HepG2 (cell line): ENCODE results near the gene HOXC9. TPM values are rescaled to one million over a fixed set of nuclear protein-coding genes. Genes with fewer than 3 reads are reported as not detected.

ENCODE experiments used
- ATAC-seq: fragments of 200-7000 bp; cut with Tn5 transposase; 3 replicates; pipeline ENCODE4 v1.9.1; 2020; ENCODE audit warnings: mild to moderate bottlenecking, moderate library complexity
- BruUV-seq: library from RNA; stranded (reverse); fragments of 400-500 nt; replicated peaks from 2 replicates; lab custom pipeline; 2021; lab: Mats Ljungman, UMichigan
- CTCF ChIA-PET: fragments of 300-600 bp; formaldehyde crosslinking; extraction: SDS; loops from one replicate; lab custom pipeline; 2021; ENCODE audit warnings: low total read pairs, inconsistent platforms, low intra/inter-chr PET ratio; lab: Yijun Ruan, JAX
- POLR2A ChIA-PET: fragments of 350-600 bp; sonication (Branson Sonifier 250); formaldehyde crosslinking; loops from one replicate; lab custom pipeline; 2020; ENCODE audit warnings: antibody characterized with exemption, inconsistent platforms; lab: Yijun Ruan, JAX
- DNase-seq: peaks from one replicate; pipeline ENCODE4 v3.0.0-alpha.2; 2015; ENCODE audit warnings: low spot score
- FAIRE-seq: peaks from 3 replicates; lab custom pipeline; 2011; peaks lifted over from hg19 to GRCh38; lab: Jason Lieb, UNC
- H2AFZ ChIP-seq: one replicate; pipeline ENCODE4 v1.6.1; 2011; ENCODE audit warnings: low read length, inconsistent platforms
- H3K27ac ChIP-seq: fragments of 300-600 bp; 3 replicates; pipeline ENCODE4 v1.8.0; 2011; ENCODE audit warnings: mixed run types, mild to moderate bottlenecking, mixed read lengths, low read length, inconsistent platforms; ENCODE audit not compliant: insufficient read depth; ENCODE audit errors: extremely low read length
- H3K27me3 ChIP-seq, 2 experiments: fragments of 200-600 bp in 1 of 2; 2 replicates in 1 of 2; 3 replicates in 1 of 2; pipeline versions ENCODE4 v1.6.0 to v1.8.0; 2011; ENCODE audit warnings: low read length in 2 of 2, mild to moderate bottlenecking in 2 of 2, moderate library complexity in 2 of 2, inconsistent platforms in 1 of 2; ENCODE audit not compliant: insufficient read depth in 2 of 2, control insufficient read depth in 1 of 2
- H3K36me3 ChIP-seq, 2 experiments: fragments of 200-600 bp in 1 of 2; replicated peaks in 1 of 2; 2 replicates in 1 of 2; 3 replicates in 1 of 2; pipeline versions ENCODE4 v1.5.1 to v1.8.0; 2011; ENCODE audit warnings: low read length in 2 of 2, inconsistent platforms in 1 of 2; ENCODE audit not compliant: insufficient read depth in 2 of 2, control insufficient read depth in 1 of 2
- H3K4me1 ChIP-seq: 2 replicates; pipeline ENCODE4 v1.5.1; 2012; ENCODE audit warnings: low read length, inconsistent platforms; ENCODE audit not compliant: insufficient read depth
- H3K4me2 ChIP-seq: 2 replicates; pipeline ENCODE4 v1.6.0; 2011; ENCODE audit warnings: low read depth, low read length, inconsistent platforms
- H3K4me3 ChIP-seq, 3 experiments: fragments of 200-600 bp in 1 of 3; sonication (generic), shearing (Covaris generic) in 1 of 3; replicated peaks in 1 of 3; 2 replicates each; pipeline ENCODE4 v1.5.1; 2011 to 2016; ENCODE audit warnings: low read length in 3 of 3, inconsistent platforms in 2 of 3, low read depth in 2 of 3, mild to moderate bottlenecking in 2 of 3, control low read depth in 1 of 3, mixed read lengths in 1 of 3; ENCODE audit not compliant: insufficient read depth in 1 of 3
- H3K79me2 ChIP-seq: one replicate; pipeline ENCODE4 v1.6.1; 2011; ENCODE audit warnings: low read length, inconsistent platforms; ENCODE audit not compliant: insufficient read depth
- H3K9ac ChIP-seq: 2 replicates; pipeline ENCODE4 v1.6.0; 2011; ENCODE audit warnings: mild to moderate bottlenecking, low read depth, low read length, inconsistent platforms; ENCODE audit not compliant: insufficient read depth
- H3K9me3 ChIP-seq: 2 replicates; pipeline ENCODE4 v1.5.1; 2012; ENCODE audit warnings: mild to moderate bottlenecking, low read length
- H4K20me1 ChIP-seq: 2 replicates; pipeline ENCODE4 v1.6.0; 2011; ENCODE audit warnings: inconsistent platforms, mild to moderate bottlenecking, low read length, moderate library complexity; ENCODE audit not compliant: insufficient read depth
- HNRNPK ChIP-seq: fragments of 200-400 bp; formaldehyde crosslinking; IDR thresholded peaks from 2 replicates; pipeline ENCODE4 v1.6.1; 2018; ENCODE audit warnings: low read length, low read depth, moderate library complexity, mild to moderate bottlenecking; ENCODE audit not compliant: poor library complexity, severe bottlenecking
- SAFB2 ChIP-seq: sonication (generic); formaldehyde crosslinking; IDR thresholded peaks from 2 replicates; pipeline ENCODE4 v1.5.1; 2020; ENCODE audit warnings: missing genetic modification reagents, low read depth, mild to moderate bottlenecking, borderline replicate concordance
- SRSF9 ChIP-seq: fragments of 200-400 bp; formaldehyde crosslinking; IDR thresholded peaks from 2 replicates; pipeline ENCODE4 v1.6.1; 2018; ENCODE audit warnings: borderline replicate concordance, mild to moderate bottlenecking, low read depth, low read length; ENCODE audit not compliant: insufficient read depth, poor library complexity, severe bottlenecking
- SUZ12 ChIP-seq: fragments of 150-350 bp; IDR thresholded peaks from 2 replicates; pipeline ENCODE4 v1.6.1; 2014; ENCODE audit warnings: low read depth, low read length
- ZFY ChIP-seq: sonication (generic); formaldehyde crosslinking; IDR thresholded peaks from 2 replicates; pipeline ENCODE4 v1.4.0; 2020; ENCODE audit warnings: missing genetic modification reagents
- ZNF614 ChIP-seq: IDR thresholded peaks from 2 replicates; pipeline ENCODE4 v1.6.1; 2018; ENCODE audit warnings: missing biosample characterization, missing genetic modification reagents, inconsistent platforms, borderline replicate concordance
- WGBS: methylation state at CpG from one replicate; pipeline ENCODE4 v1.1.6; 2017; ENCODE audit warnings: low lambda C conversion rate; 5-methylcytosine and 5-hydroxymethylcytosine counted together
- in situ Hi-C: cut with HindIII; loops from 2 replicates; pipeline ENCODE4 v1.10.0; 2017; ENCODE audit warnings: low pct_unique_long_range_greater_than_20kb; ENCODE audit not compliant: extremely low pct_ligation_motif_present
- intact Hi-C: fragments of 100-400 bp; cut with micrococcal nuclease; formaldehyde crosslinking; loops from one replicate; pipeline ENCODE4 v1.10.0; 2022; ENCODE audit not compliant: unreplicated experiment
- polyA plus RNA-seq, 8 experiments: library from polyadenylated mRNA; depleted of rRNA in 3 of 8; stranded (reverse) in 7 of 8; unstranded in 1 of 8; fragments of >200 nt; fragmentation: Illumina TruSeq in 4 of 8; extraction: Trizol in 4 of 8; gene quantifications; 2 replicates each; pipeline versions ENCODE4 v1.2.1 to v1.2.3, GENCODE V29; 2011 to 2016; ENCODE audit warnings: low read depth in 4 of 8, missing spikeins in 1 of 8, mixed read lengths in 1 of 8; ENCODE audit not compliant: insufficient read depth in 1 of 8
- total RNA-seq, 5 experiments: library from RNA; depleted of rRNA; stranded (reverse); fragments of >200 nt; fragmentation: Illumina TruSeq; extraction: Trizol; gene quantifications; 2 replicates each; pipeline ENCODE4 v1.2.3, GENCODE V29; 2016; ENCODE audit warnings: low read depth in 1 of 5
- TF ChIP-seq, protein P1 (sequence below): sonication (generic); formaldehyde crosslinking; IDR thresholded peaks from 2 replicates; pipeline ENCODE4 v1.5.1; 2020; ENCODE audit warnings: mild to moderate bottlenecking, missing genetic modification reagents

HOXC9 gene
- total and polyA plus RNA-seq, 2 of the 13 experiments (the other 11 are each of a cell fraction or from before 2014, with no cell fraction given): 0.11 to 1.1 TPM

DNA sequence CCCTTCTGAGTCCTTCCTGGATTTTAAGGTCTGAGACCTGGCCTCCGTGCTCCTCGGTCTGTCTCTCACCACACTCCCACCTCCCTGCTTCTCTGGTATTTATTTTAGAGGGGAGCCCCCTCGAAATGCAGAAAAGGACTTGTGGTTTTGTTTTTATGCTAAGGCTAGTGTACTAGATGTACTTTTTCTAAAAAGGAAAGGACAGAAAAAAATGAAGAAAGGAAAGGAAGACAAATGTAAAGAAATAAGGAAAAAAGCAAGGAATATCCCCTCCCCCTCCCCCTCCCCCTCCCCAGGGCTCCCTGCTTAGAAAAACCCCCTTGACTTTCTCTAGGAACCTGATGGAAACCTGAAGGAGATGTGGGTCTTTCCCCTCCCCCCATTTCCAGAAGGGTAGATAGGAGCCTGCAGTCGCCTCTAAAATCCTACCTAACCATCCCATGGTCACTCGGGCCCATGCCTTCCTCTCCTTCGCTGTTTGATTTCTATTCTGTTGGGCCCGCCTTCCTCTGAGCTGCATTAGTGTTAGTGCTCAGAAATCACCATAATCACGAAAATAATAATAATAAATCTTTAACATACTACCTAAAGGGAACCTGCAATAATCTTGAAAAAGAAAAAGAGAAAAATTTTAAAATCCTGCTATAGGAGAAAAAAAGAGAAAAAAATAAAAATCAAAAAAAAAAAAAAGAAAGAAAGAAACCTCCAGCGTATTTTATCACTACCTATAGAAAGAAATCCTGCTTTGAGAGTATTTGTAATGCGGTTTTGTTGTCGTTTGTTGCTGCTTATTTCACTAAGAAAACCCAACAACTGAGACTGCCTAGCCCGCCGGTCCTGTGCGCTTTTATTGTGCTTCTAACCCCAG is 11.9 kb downstream of the HOXC9 start:
- no peak overlapping the region for H3K27ac ChIP-seq
- POLR2A ChIA-PET: no interaction called here
- DNase-seq (no peak), ATAC-seq (no peak), FAIRE-seq (no peak)
- no peaks in the 10 kb centered on the region for H3K79me2 ChIP-seq
- no peak overlapping the region for H3K9ac ChIP-seq
- H3K4me3 ChIP-seq: no peak overlapping the region
- WGBS: 17% methylated on average over 14 of the region's 14 CpGs
- peaks cover 21 to 84% of the 10 kb centered on the region in 2 experiments for H3K27me3 ChIP-seq
- in situ Hi-C loops: loop anchor here (10.0 kb wide), 1 partner anchor 353 kb away; the partner anchor contains the start of gene GPR84
- H3K4me2 ChIP-seq: no peak overlapping the region; the same call in 1 of the 2 replicates
- no peaks in the 10 kb centered on the region for H4K20me1 ChIP-seq
- intact Hi-C loops: no loop called here
- CTCF ChIA-PET: no interaction called here
- TF ChIP-seq ZFY (CRISPR knock-in tag): no peak
- peak; percentile 41 for TF ChIP-seq HNRNPK
- no peak for TF ChIP-seq SRSF9
- no peaks in the 10 kb centered on the region for H3K9me3 ChIP-seq
- peaks cover 16% of the 10 kb centered on the region for H3K4me1 ChIP-seq
- H3K36me3 ChIP-seq: no peaks in the 10 kb centered on the region
- no TSS peak for BruUV-seq
- no peak overlapping the region for H2AFZ ChIP-seq

DNA sequence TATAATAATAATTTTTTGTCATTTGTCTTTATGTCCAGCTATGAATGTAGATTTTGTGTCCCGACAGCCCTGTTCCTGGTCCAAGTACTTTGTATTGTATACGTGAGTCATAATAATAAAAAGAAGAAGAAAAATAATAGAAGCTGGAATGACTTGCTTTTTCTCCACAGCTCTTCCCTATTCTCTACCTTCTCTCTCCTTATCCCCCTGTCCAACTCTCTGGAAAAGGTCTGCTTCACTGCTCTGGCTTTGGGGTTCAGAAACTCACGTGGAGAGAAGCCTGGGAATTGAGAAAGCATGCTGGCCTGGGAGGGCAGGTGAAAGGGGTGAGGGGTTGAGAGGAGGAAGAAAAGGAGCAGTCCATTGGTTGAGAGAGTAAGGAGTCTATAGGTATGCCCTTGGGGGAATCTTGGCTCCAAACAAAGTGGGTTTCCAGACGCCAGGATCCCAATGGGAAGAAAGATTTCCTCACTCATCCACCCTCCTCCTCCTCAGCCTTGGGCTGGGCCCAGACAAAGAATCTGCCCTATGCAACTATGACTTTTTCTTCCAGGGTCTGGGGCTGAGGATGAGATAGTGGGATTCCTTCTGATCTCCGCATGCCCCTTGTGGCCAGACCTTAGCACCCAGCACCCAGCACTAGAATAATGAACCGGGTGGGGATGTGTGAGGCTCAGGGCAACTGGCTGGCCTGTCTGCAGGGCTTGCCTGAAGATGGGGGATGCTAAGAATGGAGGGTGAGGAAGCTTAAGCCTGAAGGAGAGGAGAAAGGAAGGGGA is 12.9 kb downstream of the HOXC9 start:
- Histone ChIP-seq H3K4me1 (peaks cover 21% of the 10 kb centered on the region), H4K20me1 (no peaks in the 10 kb centered on the region), H3K9me3 (no peaks in the 10 kb centered on the region), H3K27me3 (peaks cover 17 to 82% of the 10 kb centered on the region in 2 experiments), H3K9ac (no peak overlapping the region), H2AFZ (no peak overlapping the region), H3K79me2 (no peaks in the 10 kb centered on the region), H3K36me3 (no peaks in the 10 kb centered on the region), H3K4me3 (no peak overlapping the region), H3K4me2 (no peak overlapping the region), H3K27ac (no peak overlapping the region)
- WGBS: 12% methylated on average over 6 of the region's 6 CpGs
- no TSS peak for BruUV-seq
- POLR2A ChIA-PET: no interaction called here
- ATAC-seq (peak; percentile 29; the same call in 1 of the 3 replicates), DNase-seq (no peak), FAIRE-seq (no peak)
- TF ChIP-seq, protein P1, sequence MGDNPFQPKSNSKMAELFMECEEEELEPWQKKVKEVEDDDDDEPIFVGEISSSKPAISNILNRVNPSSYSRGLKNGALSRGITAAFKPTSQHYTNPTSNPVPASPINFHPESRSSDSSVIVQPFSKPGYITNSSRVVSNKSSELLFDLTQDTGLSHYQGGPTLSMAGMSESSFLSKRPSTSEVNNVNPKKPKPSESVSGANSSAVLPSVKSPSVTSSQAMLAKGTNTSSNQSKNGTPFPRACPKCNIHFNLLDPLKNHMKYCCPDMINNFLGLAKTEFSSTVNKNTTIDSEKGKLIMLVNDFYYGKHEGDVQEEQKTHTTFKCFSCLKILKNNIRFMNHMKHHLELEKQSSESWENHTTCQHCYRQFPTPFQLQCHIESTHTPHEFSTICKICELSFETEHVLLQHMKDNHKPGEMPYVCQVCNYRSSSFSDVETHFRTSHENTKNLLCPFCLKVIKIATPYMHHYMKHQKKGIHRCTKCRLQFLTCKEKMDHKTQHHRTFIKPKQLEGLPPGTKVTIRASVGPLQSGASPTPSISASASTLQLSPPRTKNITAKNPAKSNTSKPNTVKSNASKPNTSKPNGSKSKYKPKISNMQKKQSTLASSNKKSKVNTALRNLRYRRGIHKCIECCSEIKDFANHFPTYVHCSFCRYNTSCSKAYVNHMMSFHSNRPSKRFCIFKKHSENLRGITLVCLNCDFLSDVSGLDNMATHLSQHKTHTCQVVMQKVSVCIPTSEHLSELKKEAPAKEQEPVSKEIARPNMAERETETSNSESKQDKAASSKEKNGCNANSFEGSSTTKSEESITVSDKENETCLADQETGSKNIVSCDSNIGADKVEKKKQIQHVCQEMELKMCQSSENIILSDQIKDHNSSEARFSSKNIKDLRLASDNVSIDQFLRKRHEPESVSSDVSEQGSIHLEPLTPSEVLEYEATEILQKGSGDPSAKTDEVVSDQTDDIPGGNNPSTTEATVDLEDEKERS (CRISPR knock-in tag): no peak
- TF ChIP-seq ZNF614 (CRISPR knock-in tag): no peak
- no peak for TF ChIP-seq SUZ12
- TF ChIP-seq SAFB2 (CRISPR knock-in tag): no peak
- in situ Hi-C loops: loop anchor here (10.0 kb wide), 1 partner anchor 352 kb away; the partner anchor contains the start of gene GPR84
- intact Hi-C loops: no loop called here
- CTCF ChIA-PET: no interaction called here
